Stimulated activated naive CD4-positive, alpha-beta T cell (primary cell): ENCODE data around the gene GNG11.
"Not testable (repeated sequence)": the region's sequence is repeated elsewhere in the genome, so short reads cannot be mapped to it uniquely, and the experiment has no call there.

Experiments used
- DNase-seq, 6 experiments: peaks; one replicate each; lab custom pipeline; 2025; lab: John Stamatoyannopoulos, UW

The GNG11 gene

GRCh38 chr7:93911661-93912060, 9.9 kb upstream of the GNG11 start:
- not testable (repeated sequence) for DNase-seq

GRCh38 chr7:93913197-93913596, 8.3 kb upstream of the GNG11 start:
- no peak for DNase-seq

GRCh38 chr7:93914581-93915066, 6.9 kb upstream of the GNG11 start:
- no peak for DNase-seq

- DNase-seq: not testable (repeated sequence)
These were observed 6.2 kb upstream of the GNG11 start for GRCh38 chr7:93915206-93915842.

- not testable (repeated sequence) for DNase-seq
These were observed 5.6 kb upstream of the GNG11 start for GRCh38 chr7:93915888-93916287.

GRCh38 chr7:93916315-93916714, 5.2 kb upstream of the GNG11 start:
- DNase-seq: not testable (repeated sequence)

- no peak for DNase-seq
These were observed 896 bp upstream of the GNG11 start for GRCh38 chr7:93920496-93921182.

- no peak for DNase-seq
These were observed 349 bp upstream of the GNG11 start for GRCh38 chr7:93921186-93921585.

- no peak for DNase-seq
These were observed 1.8 kb downstream of the GNG11 start for GRCh38 chr7:93923296-93923695.

GRCh38 chr7:93923942-93924341, 2.4 kb downstream of the GNG11 start:
- no peak for DNase-seq

GRCh38 chr7:93926800-93927199, 5.3 kb downstream of the GNG11 start:
- DNase-seq: no peak

- no peak for DNase-seq
These were observed 6.0 kb downstream of the GNG11 start for GRCh38 chr7:93927585-93927984.

- DNase-seq: no peak
These were observed 10.1 kb downstream of the GNG11 start for GRCh38 chr7:93931655-93932054.

- DNase-seq: no peak
These were observed 11.6 kb downstream of the GNG11 start for GRCh38 chr7:93933156-93933555.

GRCh38 chr7:93935102-93935501, 13.6 kb downstream of the GNG11 start:
- no peak for DNase-seq

GRCh38 chr7:93937818-93938217, 16.3 kb downstream of the GNG11 start:
- no peak for DNase-seq

GRCh38 chr7:93938293-93938692, 16.8 kb downstream of the GNG11 start:
- no peak for DNase-seq

- no peak for DNase-seq
These were observed 20.4 kb downstream of the GNG11 start for GRCh38 chr7:93941945-93942344.

- DNase-seq: no peak
These were observed 22.4 kb downstream of the GNG11 start for GRCh38 chr7:93943816-93944540.

- no peak for DNase-seq
These were observed 23.1 kb downstream of the GNG11 start for GRCh38 chr7:93944673-93945072.

GRCh38 chr7:93945083-93945482, 23.5 kb downstream of the GNG11 start:
- DNase-seq: no peak

- DNase-seq: no peak
These were observed 24.4 kb downstream of the GNG11 start for GRCh38 chr7:93945756-93946535.
